A549 (cell line): ENCODE results near the gene COQ6. TPM values are rescaled to one million over a fixed set of nuclear protein-coding genes. Genes with fewer than 3 reads are reported as not detected.
"Not testable (repeated sequence)": the region's sequence is repeated elsewhere in the genome, so short reads cannot be mapped to it uniquely, and the experiment has no call there.

Source experiments
- ATAC-seq, 2 experiments: fragments of 200-7000 bp in 1 of 2; fragments of >200 bp in 1 of 2; cut with Nextera tagmentation in 1 of 2; cut with Tn5 transposase in 1 of 2; 3 replicates each; pipeline versions ENCODE4 v1.8.0 to v1.9.1; 2018 to 2020; ENCODE audit warnings: mild to moderate bottlenecking in 1 of 2, moderate library complexity in 1 of 2
- CTCF ChIA-PET: fragments of 300-600 bp; sonication (Branson Sonifier 250); formaldehyde crosslinking; extraction: SDS; loops from one replicate; lab custom pipeline; 2021; ENCODE audit warnings: antibody characterized with exemption, inconsistent platforms; lab: Yijun Ruan, JAX
- POLR2A ChIA-PET: fragments of 350-600 bp; formaldehyde crosslinking; extraction: SDS; loops from one replicate; lab custom pipeline; 2021; ENCODE audit warnings: antibody characterized with exemption, inconsistent platforms; lab: Yijun Ruan, JAX
- DNase-seq, 2 experiments: peaks; one replicate each; pipeline versions ENCODE4 v3.0.0 to v3.0.0-alpha.2; 2011 to 2016; ENCODE audit warnings: low read depth in 1 of 2, low spot score in 1 of 2
- FAIRE-seq: peaks from 2 replicates; lab custom pipeline; 2011; peaks lifted over from hg19 to GRCh38; lab: Jason Lieb, UNC
- H3K27ac ChIP-seq, 2 experiments: fragments of >200 bp; sonication (Bioruptor Twin); formaldehyde crosslinking; 3 replicates each; pipeline ENCODE4 v1.5.1; 2016 to 2017
- H3K4me1 ChIP-seq: fragments of >200 bp; sonication (Bioruptor Twin); formaldehyde crosslinking; 3 replicates; pipeline ENCODE4 v1.6.1; 2016
- H3K4me2 ChIP-seq: fragments of >200 bp; sonication (Bioruptor Twin); formaldehyde crosslinking; 3 replicates; pipeline ENCODE4 v1.6.1; 2016
- H3K4me3 ChIP-seq: fragments of >200 bp; sonication (Bioruptor Twin); formaldehyde crosslinking; 3 replicates; pipeline ENCODE4 v1.5.1; 2016
- H3K9me3 ChIP-seq: fragments of >200 bp; sonication (Bioruptor Twin); formaldehyde crosslinking; 3 replicates; pipeline ENCODE4 v1.6.1; 2016
- ATOH8 ChIP-seq: fragments of 250-450 bp; sonication (Bioruptor Pico); IDR thresholded peaks from 2 replicates; pipeline ENCODE4 v1.5.0; 2020; ENCODE audit warnings: low read depth, mild to moderate bottlenecking, moderate library complexity
- BCL3 ChIP-seq: fragments of >200 bp; sonication (Bioruptor Twin); formaldehyde crosslinking; IDR thresholded peaks from 3 replicates; pipeline ENCODE4 v1.6.1; 2016
- BHLHE40 ChIP-seq: IDR thresholded peaks from 2 replicates; pipeline ENCODE4 v1.6.1; 2012; ENCODE audit warnings: low read depth, low read length, inconsistent platforms
- CHD4 ChIP-seq: fragments of 200-600 bp; sonication (generic); IDR thresholded peaks from 2 replicates; pipeline ENCODE4 v1.6.1; 2016; ENCODE audit warnings: antibody characterized with exemption, mild to moderate bottlenecking, borderline replicate concordance
- EHF ChIP-seq: fragments of 250-450 bp; sonication (Bioruptor Pico); IDR thresholded peaks from 2 replicates; pipeline ENCODE4 v1.5.0; 2020; ENCODE audit warnings: mild to moderate bottlenecking
- FOXS1 ChIP-seq: fragments of 250-450 bp; sonication (Bioruptor Pico); IDR thresholded peaks from 2 replicates; pipeline ENCODE4 v1.5.0; 2020; ENCODE audit warnings: mild to moderate bottlenecking, moderate library complexity
- GATA3 ChIP-seq: IDR thresholded peaks from 2 replicates; pipeline ENCODE4 v1.6.1; 2012; ENCODE audit warnings: borderline replicate concordance
- HOXB5 ChIP-seq: fragments of 250-450 bp; sonication (Bioruptor Pico); IDR thresholded peaks from 2 replicates; pipeline ENCODE4 v1.5.0; 2020; ENCODE audit warnings: mild to moderate bottlenecking, moderate library complexity
- JUN ChIP-seq, 2 experiments: fragments of >200 bp; sonication (Bioruptor Twin); formaldehyde crosslinking; IDR thresholded peaks; 2 replicates in 1 of 2; 3 replicates in 1 of 2; pipeline ENCODE4 v1.6.1; 2016 to 2017
- MAFK ChIP-seq: fragments of 450-650 bp; IDR thresholded peaks from 2 replicates; pipeline ENCODE4 v1.6.1; 2014; ENCODE audit not compliant: partially characterized antibody
- MAX ChIP-seq: IDR thresholded peaks from 2 replicates; pipeline ENCODE4 v1.6.1; 2012
- NPAS2 ChIP-seq: fragments of 250-450 bp; sonication (Bioruptor Pico); IDR thresholded peaks from 2 replicates; pipeline ENCODE4 v1.8.0; 2022; ENCODE audit warnings: mild to moderate bottlenecking, moderate library complexity, borderline replicate concordance
- PHF8 ChIP-seq: fragments of 200-600 bp; sonication (generic); IDR thresholded peaks from 2 replicates; pipeline ENCODE4 v1.6.1; 2016; ENCODE audit warnings: low read depth, mild to moderate bottlenecking, antibody characterized with exemption, moderate library complexity, borderline replicate concordance
- POLR2A ChIP-seq: IDR thresholded peaks from 2 replicates; pipeline ENCODE4 v1.6.1; 2012; ENCODE audit warnings: mild to moderate bottlenecking, low read length
- POLR2AphosphoS2 ChIP-seq: conservative IDR thresholded peaks from 2 replicates; pipeline ENCODE4 v1.6.1; 2012; ENCODE audit warnings: low read length, improper control_type of control experiment, inconsistent platforms
- RARB ChIP-seq: fragments of 250-450 bp; sonication (Bioruptor Pico); IDR thresholded peaks from 2 replicates; pipeline ENCODE4 v1.8.0; 2021; ENCODE audit warnings: mild to moderate bottlenecking, moderate library complexity
- RCOR1 ChIP-seq: fragments of 150-350 bp; IDR thresholded peaks from 2 replicates; pipeline ENCODE4 v1.6.1; 2014; ENCODE audit warnings: antibody characterized with exemption, low read length, low read depth
- TFCP2L1 ChIP-seq: fragments of 250-450 bp; sonication (Bioruptor Pico); IDR thresholded peaks from 2 replicates; pipeline ENCODE4 v1.5.0; 2021; ENCODE audit warnings: mild to moderate bottlenecking
- TP53 ChIP-seq: fragments of 250-450 bp; sonication (Bioruptor Pico); IDR thresholded peaks from 2 replicates; pipeline ENCODE4 v1.5.0; 2021; ENCODE audit warnings: mild to moderate bottlenecking, moderate library complexity
- ZSCAN20 ChIP-seq: fragments of 250-450 bp; sonication (Bioruptor Pico); IDR thresholded peaks from 2 replicates; pipeline ENCODE4 v1.8.0; 2022; ENCODE audit warnings: mild to moderate bottlenecking, moderate library complexity
- WGBS: methylation state at CpG from one replicate; pipeline ENCODE4 v1.1.6; 2017; ENCODE audit errors: missing lambda C conversion rate; 5-methylcytosine and 5-hydroxymethylcytosine counted together
- polyA plus RNA-seq, 4 experiments: library from polyadenylated mRNA; depleted of rRNA in 3 of 4; stranded (reverse); fragments of >200 nt; fragmentation: RNase III in 1 of 4; extraction: RNeasy Plus Mini Kit Qiagen cat#74134 plus additional on column Dnase treatment in 1 of 4; gene quantifications; 2 replicates in 3 of 4; 3 replicates in 1 of 4; pipeline ENCODE4 v1.2.3, GENCODE V29; 2011 to 2017

Gene COQ6
- polyA plus RNA-seq, 2 of the 4 experiments (the other 2 are of a cell fraction), result 24.8 to 41.9 TPM

GRCh38 chr14:73913256-73913655, 36.8 kb upstream of the COQ6 start:
- peak in 1 of 2 experiments; percentile 38 for DNase-seq
- Histone ChIP-seq H3K4me2 (no peak overlapping the region), H3K9me3 (0 out of 3 replicates have a peak, but pooled peaks cover 4% of the 10 kb centered on the region), H3K4me1 (0 out of 3 replicates have a peak, but pooled peaks cover 6% of the 10 kb centered on the region)
- no peak for TF ChIP-seq RCOR1
- no peak for TF ChIP-seq HOXB5 (CRISPR knock-in tag)
- no peak for TF ChIP-seq PHF8
- TF ChIP-seq CHD4, result no peak
- no peak for TF ChIP-seq JUN (IDR thresholded peaks at IDR 0.05)
- no peak for TF ChIP-seq POLR2AphosphoS2
- no peak for TF ChIP-seq MAX
- TF ChIP-seq MAFK, result no peak
- TF ChIP-seq EHF (CRISPR knock-in tag), result no peak
- no peak for TF ChIP-seq FOXS1 (CRISPR knock-in tag)
- no peak for TF ChIP-seq NPAS2 (CRISPR knock-in tag)
- TF ChIP-seq, all 56 proteins: peak for 0
- FAIRE-seq, result no peak
- no peak overlapping the region for H3K27ac ChIP-seq
- ChIA-PET POLR2A (no interaction called here), CTCF (interaction anchor here (1.9 to 2.2 kb wide), 2 partner anchors 15 to 22 kb away, joined by 5 to 10 read pairs; no protein-coding TSS in a partner anchor)
- 98% methylated on average over 3 of the region's 3 CpGs for whole genome bisulfite sequencing
- no peak overlapping the region for H3K4me3 ChIP-seq
- ATAC-seq, result no peak

- ATAC-seq, result no peak
- 95% methylated on average over 6 of the region's 6 CpGs for WGBS
- ChIA-PET POLR2A (no interaction called here), CTCF (interaction anchor here (0.6 to 1.9 kb wide), 2 partner anchors 31 to 62 kb away, joined by 3 to 4 read pairs; no protein-coding TSS in a partner anchor)
- 0 out of 3 replicates have a peak, but pooled peaks cover 6% of the 10 kb centered on the region for H3K4me1 ChIP-seq
- TF ChIP-seq CHD4 (no peak), ZSCAN20 (CRISPR knock-in tag) (no peak)
- H3K9me3 ChIP-seq, result 0 out of 3 replicates have a peak, but pooled peaks cover 4% of the 10 kb centered on the region
- no peak for DNase-seq
- H3K4me3 ChIP-seq, result no peak overlapping the region
- no peak overlapping the region for H3K27ac ChIP-seq
- no peak for FAIRE-seq
- no peak overlapping the region for H3K4me2 ChIP-seq
Measured at GRCh38 chr14:73916324-73916723, 33.8 kb upstream of the COQ6 start.

GRCh38 chr14:73919457-73919856, 30.6 kb upstream of the COQ6 start:
- CTCF ChIA-PET, result interaction anchor here (1.5 kb wide), 1 partner anchor 16 kb away, joined by 8 read pairs; no protein-coding TSS in a partner anchor
- WGBS, result 97% methylated on average over 2 of the region's 2 CpGs
- H3K4me3 ChIP-seq, H3K27ac ChIP-seq, DNase-seq, H3K4me2 ChIP-seq, ATAC-seq, POLR2A ChIA-PET, FAIRE-seq, H3K9me3 ChIP-seq, H3K4me1 ChIP-seq: not testable (repeated sequence)

- no peak for TF ChIP-seq TFCP2L1 (CRISPR knock-in tag)
- TF ChIP-seq NPAS2 (CRISPR knock-in tag), result no peak
- TF ChIP-seq POLR2AphosphoS2, result no peak
- no peak for TF ChIP-seq BCL3
- no peak for TF ChIP-seq GATA3
- no peak for TF ChIP-seq BHLHE40
- TF ChIP-seq JUN (IDR thresholded peaks at IDR 0.05), result no peak
- TF ChIP-seq ZSCAN20 (CRISPR knock-in tag), result no peak
- no peak for TF ChIP-seq POLR2A
- no peak for TF ChIP-seq ATOH8 (CRISPR knock-in tag)
- no peak for TF ChIP-seq RARB (CRISPR knock-in tag)
- TF ChIP-seq TP53 (CRISPR knock-in tag), result no peak
- H3K4me2 ChIP-seq, result no peak overlapping the region
- H3K9me3 ChIP-seq, result no peaks in the 10 kb centered on the region
- no peaks in the 10 kb centered on the region for H3K4me1 ChIP-seq
- no peak overlapping the region for H3K27ac ChIP-seq
- ATAC-seq, result no peak
- CTCF ChIA-PET, result interaction anchor here (0.6 kb wide), 1 partner anchor 164 kb away, joined by 3 read pairs; a partner anchor contains a TSS
- WGBS, result 97% methylated on average over 5 of the region's 5 CpGs
- DNase-seq, result no peak
- FAIRE-seq, result no peak
- POLR2A ChIA-PET, result no interaction called here
- no peak overlapping the region for H3K4me3 ChIP-seq
Measured at GRCh38 chr14:73924337-73924736, 25.8 kb upstream of the COQ6 start.
